ENCODE results near the gene ZNF638.

ZNF638 gene

DNA sequence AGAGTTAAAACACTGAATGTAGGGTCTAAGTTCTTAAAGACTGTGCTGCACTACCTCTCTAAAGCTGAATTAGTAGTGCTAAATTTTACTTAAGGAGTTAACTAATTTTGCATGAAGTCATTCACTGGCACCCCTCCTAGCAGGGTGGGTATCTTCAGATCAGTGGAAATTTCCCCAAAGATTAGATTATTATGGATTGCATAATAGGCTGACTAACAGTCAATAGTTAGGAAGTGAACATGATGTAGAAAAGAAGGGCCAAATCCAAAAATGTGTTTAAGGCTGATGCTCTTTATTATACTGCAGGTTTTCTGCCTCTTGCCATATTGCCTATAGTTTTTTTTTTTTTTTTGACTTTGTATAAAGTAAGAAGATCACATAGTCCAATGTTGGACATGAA lies 5.2 kb downstream of the ZNF638 start:
- no peak for DNase-seq (ENCODE audit: low read depth in 2 of 2)

GRCh38 chr2:71337776-71338175 lies 6.2 kb downstream of the ZNF638 start:
- no peak for DNase-seq (ENCODE audit: low read depth in 2 of 2)

GRCh38 chr2:71339685-71340084 lies 8.1 kb downstream of the ZNF638 start:
- no peak for DNase-seq (ENCODE audit: low read depth in 2 of 2)

DNA sequence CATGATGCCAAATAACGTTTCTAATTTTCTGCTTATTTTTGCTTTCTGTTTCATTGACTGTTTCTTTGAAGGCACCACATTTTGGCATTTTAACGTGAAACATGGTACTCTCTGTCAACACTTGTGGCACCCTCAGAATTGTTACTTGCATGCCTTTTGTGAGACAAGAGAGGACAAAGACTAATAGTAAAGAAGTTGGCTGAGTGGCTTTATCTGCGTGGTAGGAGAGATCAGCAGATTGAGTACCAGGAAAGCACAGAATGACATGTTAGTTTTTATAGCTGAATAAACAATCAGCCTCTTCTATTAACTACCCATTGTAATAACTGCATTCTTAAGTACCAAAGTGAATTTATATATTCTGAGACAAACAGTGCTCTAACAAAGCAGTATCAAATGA lies 8.6 kb downstream of the ZNF638 start:
- no peak for DNase-seq (ENCODE audit: low read depth in 2 of 2)

DNA sequence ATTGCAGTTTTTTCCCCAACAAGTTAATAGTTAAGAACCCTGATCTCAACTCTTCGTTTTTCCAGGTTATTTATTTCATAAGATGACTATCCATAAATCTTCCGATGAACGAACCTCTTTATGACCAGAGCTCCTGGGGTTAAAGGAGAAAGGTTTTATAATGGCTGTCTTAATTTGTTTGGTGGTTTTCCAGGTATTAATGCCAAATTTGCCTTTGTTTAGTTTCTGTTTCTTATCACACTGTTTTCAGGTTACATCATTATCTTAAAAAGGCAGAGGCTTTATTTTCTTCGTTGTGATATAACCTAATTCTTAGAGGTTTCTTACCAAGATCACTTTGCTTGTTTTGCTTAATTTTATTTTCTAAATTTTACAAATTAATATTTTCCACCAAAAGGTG lies 10.1 kb downstream of the ZNF638 start:
- DNase-seq (ENCODE audit: low read depth in 2 of 2): no peak

DNA sequence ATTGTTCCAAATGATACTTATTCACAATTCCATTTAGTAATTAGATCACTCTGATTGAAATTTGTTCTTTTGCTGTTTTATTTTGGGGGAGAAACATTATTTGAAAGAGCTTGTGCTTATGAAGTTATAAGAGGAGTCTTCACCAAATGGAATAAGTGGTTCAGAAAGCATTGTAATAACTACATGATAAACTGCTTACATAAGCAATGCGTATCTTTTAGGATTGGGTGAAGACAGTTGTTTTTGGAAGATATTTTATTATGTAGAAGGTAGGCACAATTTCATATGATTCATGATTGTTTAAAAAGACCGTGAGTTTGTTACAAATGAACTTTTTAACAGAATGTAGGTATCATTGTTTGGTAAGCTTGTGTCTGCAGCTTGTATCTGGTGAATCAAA lies 14.5 kb downstream of the ZNF638 start:
- no peak for DNase-seq (ENCODE audit: low read depth in 2 of 2)

GRCh38 chr2:71347517-71347916 lies 15.9 kb downstream of the ZNF638 start:
- no peak for DNase-seq (ENCODE audit: low read depth in 2 of 2)

DNA sequence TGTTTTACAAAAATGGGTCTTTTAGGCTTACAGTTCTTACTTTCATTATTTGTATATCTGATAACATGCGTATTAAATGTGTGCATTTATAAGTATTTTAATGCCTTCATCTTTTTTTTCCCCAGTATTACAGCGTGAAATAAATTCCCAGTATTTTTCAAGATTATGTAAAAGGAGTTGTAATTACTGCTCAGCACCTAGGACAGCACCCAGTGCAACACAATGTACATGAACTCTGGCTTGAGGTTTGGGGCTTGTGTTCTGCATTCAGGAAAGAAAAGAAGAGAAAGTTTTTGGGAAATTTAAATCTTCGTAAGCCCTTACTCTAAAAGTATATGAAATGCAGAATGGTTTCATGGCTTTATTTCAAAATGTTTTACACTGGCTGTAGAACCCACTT lies 16.7 kb downstream of the ZNF638 start:
- no peak for DNase-seq (ENCODE audit: low read depth in 2 of 2)

DNA sequence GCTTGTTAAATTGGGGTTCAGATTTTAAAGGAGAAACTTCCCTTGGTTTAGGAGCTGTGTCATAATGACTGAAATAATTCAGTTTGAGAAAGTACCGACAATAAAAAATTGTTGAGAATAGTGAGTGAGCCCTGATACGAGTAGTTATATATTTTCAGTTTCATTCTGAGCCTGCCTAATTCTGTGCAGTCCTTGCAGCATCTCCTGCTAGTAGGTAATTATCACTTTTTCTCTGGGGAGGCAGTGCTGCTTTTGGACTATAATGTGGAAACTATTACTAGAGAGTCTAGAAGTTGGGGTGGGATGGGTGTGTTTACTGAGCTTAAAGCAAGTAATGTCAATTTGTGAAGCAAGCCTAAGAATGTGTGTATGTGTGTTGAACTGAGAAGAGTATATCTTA lies 21.7 kb downstream of the ZNF638 start:
- no peak for DNase-seq (ENCODE audit: low read depth in 2 of 2)

GRCh38 chr2:71358931-71359671 lies 27.5 kb downstream of the ZNF638 start:
- DNase-seq (ENCODE audit: low read depth in 2 of 2): no peak

DNA sequence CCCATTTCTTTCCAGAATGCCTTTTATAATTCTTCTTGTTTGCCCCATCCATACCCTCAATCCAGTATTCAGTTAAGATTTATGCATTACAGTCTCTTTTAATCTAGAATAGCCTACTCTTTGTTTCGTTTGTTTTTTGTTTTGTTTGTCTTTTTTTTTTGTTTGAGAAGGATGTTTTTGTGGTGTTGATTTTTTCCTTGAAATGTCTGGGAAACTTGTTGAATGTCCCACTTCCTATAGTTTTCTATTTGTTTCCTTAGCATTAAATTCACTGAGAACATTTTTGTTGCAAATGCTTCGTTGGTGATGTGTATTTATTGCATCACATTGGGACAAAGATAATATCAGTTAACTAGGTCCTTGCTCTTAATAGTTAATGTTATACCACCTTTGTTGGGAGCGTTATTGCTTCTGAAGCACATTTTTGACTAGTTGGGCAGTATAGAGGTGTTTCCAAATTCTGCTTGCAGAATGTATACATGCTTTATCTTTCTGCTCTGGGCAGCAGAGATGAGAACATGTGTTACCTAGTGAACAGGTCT lies 28.9 kb downstream of the ZNF638 start:
- no peak for DNase-seq (ENCODE audit: low read depth in 2 of 2)

GRCh38 chr2:71361631-71362030 lies 30.0 kb downstream of the ZNF638 start:
- no peak for DNase-seq (ENCODE audit: low read depth in 2 of 2)

DNA sequence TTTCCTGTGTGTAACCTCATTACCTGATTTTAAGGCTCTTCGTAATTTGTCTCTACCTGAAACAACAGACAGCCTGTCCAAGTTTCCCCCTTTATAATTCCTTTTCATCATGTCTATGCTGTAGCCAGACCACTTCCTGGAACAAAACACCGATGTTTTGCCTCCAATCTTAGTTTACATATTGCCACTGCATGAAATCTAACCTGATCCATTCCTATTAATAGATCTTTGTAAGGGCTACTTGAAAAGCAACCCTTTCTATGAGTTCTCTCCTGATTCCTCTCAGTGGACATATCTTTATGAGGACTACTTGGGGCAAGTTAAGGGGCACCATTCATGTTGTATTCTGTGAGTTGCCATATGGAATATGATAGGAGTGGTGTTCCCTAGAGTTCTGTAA lies 30.9 kb downstream of the ZNF638 start:
- no peak for DNase-seq (ENCODE audit: low read depth in 2 of 2)

DNA sequence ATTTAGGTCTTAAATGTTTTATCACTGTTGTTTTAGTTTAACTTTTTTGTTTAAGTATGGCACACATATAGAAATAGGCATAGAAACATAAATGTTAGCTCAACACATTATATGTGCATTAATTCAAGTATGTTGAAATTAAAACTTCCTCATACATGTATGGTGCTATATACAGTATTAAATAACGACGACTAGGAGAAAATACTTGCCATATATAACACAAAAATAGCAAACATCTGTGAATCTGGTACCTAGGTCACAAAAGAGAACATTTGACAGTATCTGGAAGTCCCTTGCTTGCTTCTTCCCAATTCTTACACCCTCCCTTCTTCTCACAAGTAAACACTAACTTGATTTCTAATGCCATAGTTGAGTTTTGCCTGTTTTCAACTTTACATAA lies 38.4 kb downstream of the ZNF638 start:
- DNase-seq (ENCODE audit: low read depth in 2 of 2): no peak

GRCh38 chr2:71372042-71372441 lies 40.5 kb downstream of the ZNF638 start:
- DNase-seq (ENCODE audit: low read depth in 2 of 2): no peak

DNA sequence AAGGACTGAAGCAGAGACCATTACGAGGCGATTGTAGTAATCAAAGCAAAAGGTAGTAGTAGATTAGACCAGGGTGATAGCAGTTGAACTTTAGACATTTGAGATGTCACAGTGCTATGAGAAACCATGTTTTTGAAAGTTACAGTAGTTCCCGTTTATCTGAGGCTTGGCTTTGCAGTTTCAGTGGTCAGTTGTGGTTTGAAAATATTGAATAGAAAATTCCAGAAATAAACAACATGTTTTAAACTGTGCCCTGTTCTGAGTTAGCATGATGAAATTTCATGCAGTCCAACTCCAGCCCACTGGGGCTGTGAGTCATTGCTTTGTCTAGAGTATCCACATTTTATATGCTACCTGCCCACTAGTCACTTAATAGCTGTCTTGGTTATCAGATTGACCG lies 47.5 kb downstream of the ZNF638 start:
- no peak for DNase-seq (ENCODE audit: low read depth in 2 of 2)

- DNase-seq (ENCODE audit: low read depth in 2 of 2): no peak
These were observed 49.1 kb downstream of the ZNF638 start for GRCh38 chr2:71380665-71381064.

DNA sequence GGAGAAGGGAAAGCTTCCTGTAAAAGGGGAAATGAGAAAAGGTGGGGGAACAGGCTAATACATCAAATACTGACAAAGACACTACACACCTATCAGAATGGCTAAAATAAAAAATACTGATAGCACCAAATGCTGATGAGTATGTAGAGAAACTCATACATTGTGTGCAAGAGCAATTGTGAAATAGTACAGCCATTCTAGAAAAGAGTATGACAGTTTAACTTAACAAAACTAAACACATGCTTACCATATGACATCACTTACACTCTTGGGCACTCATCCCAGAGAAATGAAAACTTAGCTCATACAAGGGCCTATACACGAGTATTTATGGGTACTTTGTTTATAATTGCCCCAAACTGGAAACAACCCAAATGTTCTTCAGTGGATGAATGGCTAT lies 53.4 kb downstream of the ZNF638 start:
- no peak for DNase-seq (ENCODE audit: low read depth in 2 of 2)

GRCh38 chr2:71388214-71388613 lies 56.6 kb downstream of the ZNF638 start:
- DNase-seq (ENCODE audit: low read depth in 2 of 2): no peak

DNA sequence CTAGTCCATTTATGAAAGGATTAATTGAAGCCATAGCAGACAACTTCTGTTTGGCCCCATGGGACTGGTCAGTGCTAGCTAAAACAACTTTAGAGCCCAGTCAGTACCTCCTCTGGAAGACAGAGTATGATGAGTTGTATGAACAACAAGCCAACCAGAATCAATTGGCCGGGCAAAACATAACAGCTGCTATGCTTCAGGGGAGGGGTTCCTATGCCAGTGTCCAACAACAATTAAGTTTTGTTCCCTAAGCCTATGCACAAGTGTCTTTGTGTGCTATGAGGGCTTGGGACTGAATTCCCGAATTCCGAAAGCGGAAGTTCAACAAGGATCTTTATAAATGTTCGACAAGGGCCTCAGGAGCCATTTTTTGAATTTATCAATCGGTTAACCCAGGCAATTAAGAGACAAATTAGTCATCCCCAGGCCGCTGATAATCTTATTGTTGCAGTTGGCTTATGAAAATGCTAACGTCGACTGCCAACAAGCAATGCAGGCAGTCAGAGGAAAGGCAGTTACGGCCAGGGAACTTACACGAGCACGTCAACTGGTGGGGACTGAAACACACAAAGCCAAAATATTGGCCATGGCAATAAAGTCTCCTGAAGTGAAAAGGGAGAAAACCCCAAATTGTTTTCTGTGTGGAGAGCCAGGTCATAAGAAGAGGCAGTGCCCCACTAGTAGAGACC lies 57.9 kb downstream of the ZNF638 start:
- DNase-seq (ENCODE audit: low read depth in 2 of 2): no peak

- DNase-seq (ENCODE audit: low read depth in 2 of 2): no peak
These were observed 61.6 kb downstream of the ZNF638 start for GRCh38 chr2:71393216-71393615.

DNA sequence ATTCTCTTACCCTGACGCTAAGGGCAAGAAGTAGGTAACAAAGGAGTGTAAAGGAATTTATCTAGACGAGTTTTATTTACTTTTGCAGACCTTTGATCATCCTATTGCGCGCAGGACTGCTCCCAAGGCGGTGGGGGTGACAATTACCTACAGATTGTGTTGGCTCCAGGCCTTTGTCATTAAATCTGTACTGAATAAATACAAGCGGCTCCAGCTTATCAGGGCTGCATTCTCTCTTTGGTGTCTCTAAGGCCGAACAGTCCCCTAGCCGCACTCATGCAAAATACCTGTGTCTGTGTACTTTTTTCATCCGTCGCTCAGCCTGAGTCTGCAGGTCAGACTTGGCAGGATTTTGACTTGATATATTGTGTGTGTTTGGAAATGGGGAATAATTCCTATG lies 63.9 kb downstream of the ZNF638 start:
- no peak for DNase-seq (ENCODE audit: low read depth in 2 of 2)

GRCh38 chr2:71402427-71402826 lies 70.8 kb downstream of the ZNF638 start:
- no peak for DNase-seq (ENCODE audit: low read depth in 2 of 2)

Measured in stimulated activated CD4-positive, alpha-beta T cell treated with anti-CD3 and anti-CD28 coated beads, Interleukin-1b, Interleukin-23, amount 100 ng/mL, for 1 hour (primary cell).